ENCODE data around the gene GSK3A.
A peak's percentile ranks its signal among the peaks of the same experiment; 100 is the strongest.

The GSK3A gene

GRCh38 chr19:42254850-42255765 is 12.7 kb upstream of the GSK3A start, which contains the start of gene ERF:
Gene ERF, minus strand, starts transcription at chr19:42255128. Its CDS starts 129 bp downstream, at chr19:42254999.
- Histone ChIP-seq H3K4me1 (ENCODE audit: control insufficient read depth, insufficient read depth, low read length) (peaks cover 35% of the 10 kb centered on the region), H3K4me3 (ENCODE audit: low read length) (peak within 1 kb of the TSS; percentile 87), H3K9ac (ENCODE audit: low read length) (peak within 1 kb of the TSS; percentile 94), H3K27me3 (ENCODE audit: control insufficient read depth, insufficient read depth, low read length) (no peaks in the 10 kb centered on the region), H3K9me3 (ENCODE audit: control insufficient read depth, low read length) (no peaks in the 10 kb centered on the region), H3K36me3 (ENCODE audit: control insufficient read depth, insufficient read depth, low read length) (no peaks in the 10 kb centered on the region)

- Histone ChIP-seq H3K4me3 (ENCODE audit: low read length) (peak overlapping the region; percentile 87), H3K9ac (ENCODE audit: low read length) (peak overlapping the region; percentile 94), H3K9me3 (ENCODE audit: control insufficient read depth, low read length) (no peaks in the 10 kb centered on the region), H3K36me3 (ENCODE audit: control insufficient read depth, insufficient read depth, low read length) (no peaks in the 10 kb centered on the region), H3K27me3 (ENCODE audit: control insufficient read depth, insufficient read depth, low read length) (no peaks in the 10 kb centered on the region), H3K4me1 (ENCODE audit: control insufficient read depth, insufficient read depth, low read length) (peaks cover 36% of the 10 kb centered on the region)
Observed at GRCh38 chr19:42254089-42254849, 11.9 kb upstream of the GSK3A start.

- Histone ChIP-seq H3K27me3 (ENCODE audit: control insufficient read depth, insufficient read depth, low read length) (no peaks in the 10 kb centered on the region), H3K9ac (ENCODE audit: low read length) (peak overlapping the region; percentile 94), H3K4me3 (ENCODE audit: low read length) (peak overlapping the region; percentile 87), H3K4me1 (ENCODE audit: control insufficient read depth, insufficient read depth, low read length) (peaks cover 36% of the 10 kb centered on the region), H3K36me3 (ENCODE audit: control insufficient read depth, insufficient read depth, low read length) (no peaks in the 10 kb centered on the region), H3K9me3 (ENCODE audit: control insufficient read depth, low read length) (no peaks in the 10 kb centered on the region)
Observed at GRCh38 chr19:42253245-42254088, 11.1 kb upstream of the GSK3A start.

DNA sequence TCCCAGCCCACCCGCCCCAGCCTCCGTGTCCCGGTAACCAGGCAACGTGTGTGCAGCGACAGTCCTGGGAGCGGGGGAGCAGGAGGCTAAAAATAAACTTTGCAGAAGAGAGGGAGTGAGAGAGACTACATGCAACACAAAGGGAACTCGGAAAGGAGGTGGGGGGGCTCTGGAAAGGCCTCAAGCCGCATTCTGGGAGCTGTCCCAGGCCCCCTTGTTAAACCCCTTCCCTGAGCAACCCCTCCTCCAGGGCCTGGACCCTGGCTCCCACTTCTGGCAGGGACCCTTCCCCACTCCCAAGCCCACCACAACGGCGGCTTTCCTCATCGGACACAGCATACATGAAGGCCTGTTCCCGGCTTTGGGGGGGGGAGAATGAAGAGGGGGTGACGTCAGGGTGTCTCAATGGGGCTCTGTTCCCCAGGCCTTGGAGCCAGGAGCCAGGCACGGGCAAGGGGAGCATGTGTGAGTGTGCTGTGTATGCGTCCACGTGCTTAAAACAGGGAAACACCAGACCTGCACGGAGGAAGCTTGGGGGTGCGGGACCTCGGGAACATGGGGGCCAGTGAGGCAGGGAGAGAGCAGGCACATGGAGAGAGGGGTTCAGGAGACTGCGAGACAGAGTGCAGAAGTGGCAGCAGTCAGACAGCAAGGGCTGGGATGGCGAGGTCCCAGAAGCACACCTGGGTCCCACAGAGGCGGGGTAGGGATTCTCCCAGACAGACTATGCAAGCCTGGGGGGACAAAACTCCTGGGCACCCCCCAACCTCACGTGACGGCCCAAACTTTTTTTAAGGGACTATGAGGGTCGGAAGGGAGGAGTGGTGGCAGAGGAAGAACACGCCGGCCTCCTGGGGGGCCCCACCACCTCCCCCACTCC is 10.2 kb upstream of the GSK3A start:
- no peaks in the 10 kb centered on the region for H3K27me3 ChIP-seq (ENCODE audit: control insufficient read depth, insufficient read depth, low read length)
- peaks cover 36% of the 10 kb centered on the region for H3K4me1 ChIP-seq (ENCODE audit: control insufficient read depth, insufficient read depth, low read length)
- peak overlapping the region; percentile 80 for H3K9ac ChIP-seq (ENCODE audit: low read length)
- no peaks in the 10 kb centered on the region for H3K9me3 ChIP-seq (ENCODE audit: control insufficient read depth, low read length)
- H3K4me3 ChIP-seq (ENCODE audit: low read length) = peak overlapping the region; percentile 50
- H3K36me3 ChIP-seq (ENCODE audit: control insufficient read depth, insufficient read depth, low read length) = no peaks in the 10 kb centered on the region

GRCh38 chr19:42251572-42252358 is 9.4 kb upstream of the GSK3A start:
- Histone ChIP-seq H3K4me1 (ENCODE audit: control insufficient read depth, insufficient read depth, low read length) (peaks cover 36% of the 10 kb centered on the region), H3K9ac (ENCODE audit: low read length) (peak overlapping the region; percentile 53), H3K36me3 (ENCODE audit: control insufficient read depth, insufficient read depth, low read length) (no peaks in the 10 kb centered on the region), H3K9me3 (ENCODE audit: control insufficient read depth, low read length) (no peaks in the 10 kb centered on the region), H3K27me3 (ENCODE audit: control insufficient read depth, insufficient read depth, low read length) (no peaks in the 10 kb centered on the region), H3K4me3 (ENCODE audit: low read length) (no peak overlapping the region)

DNA sequence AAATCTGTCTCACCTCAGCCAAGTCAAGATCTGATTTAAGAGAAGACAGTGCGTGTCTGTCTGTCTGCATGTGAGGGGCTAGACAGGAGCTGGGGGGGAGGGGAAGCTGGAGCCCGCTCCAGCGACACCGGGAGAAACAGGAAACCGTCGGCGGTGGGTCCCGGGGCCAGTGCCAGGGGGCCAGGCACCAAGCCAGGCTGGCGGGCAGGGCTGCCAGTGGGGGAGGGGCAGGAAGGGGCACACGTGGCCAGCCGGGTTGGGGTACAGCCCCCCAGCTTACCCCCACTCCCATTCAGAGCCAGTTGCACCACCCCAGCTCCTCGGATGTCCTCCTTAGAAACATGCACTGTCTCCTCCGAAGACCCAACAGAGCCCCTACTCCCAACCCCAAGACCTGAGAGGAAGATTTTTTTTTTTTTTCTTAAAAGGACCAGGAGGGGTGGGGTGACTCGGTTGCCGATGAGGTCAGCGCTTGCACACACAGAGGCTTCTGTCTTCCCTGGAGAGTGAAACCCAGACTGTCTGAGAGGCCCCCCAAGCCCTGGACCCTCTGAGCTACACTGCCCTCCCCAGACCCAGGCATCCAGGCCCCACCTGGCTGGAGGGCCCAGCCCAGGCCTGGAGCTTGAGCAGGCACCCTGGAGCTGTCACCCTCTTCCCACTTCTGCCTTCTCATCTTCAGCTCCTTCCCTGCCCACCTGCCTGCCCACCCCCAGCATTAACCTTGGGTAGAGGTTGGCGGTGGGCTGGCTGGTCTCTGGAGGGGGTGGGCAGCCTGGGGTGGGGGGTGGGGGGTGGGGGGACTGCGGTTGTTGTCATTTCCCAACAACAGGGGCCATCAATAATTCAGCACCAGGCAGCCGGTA is 8.5 kb upstream of the GSK3A start:
- Histone ChIP-seq H3K4me3 (ENCODE audit: low read length) (no peak overlapping the region), H3K9me3 (ENCODE audit: control insufficient read depth, low read length) (no peaks in the 10 kb centered on the region), H3K36me3 (ENCODE audit: control insufficient read depth, insufficient read depth, low read length) (no peaks in the 10 kb centered on the region), H3K27me3 (ENCODE audit: control insufficient read depth, insufficient read depth, low read length) (no peaks in the 10 kb centered on the region), H3K4me1 (ENCODE audit: control insufficient read depth, insufficient read depth, low read length) (peaks cover 36% of the 10 kb centered on the region), H3K9ac (ENCODE audit: low read length) (peak overlapping the region; percentile 53)

DNA sequence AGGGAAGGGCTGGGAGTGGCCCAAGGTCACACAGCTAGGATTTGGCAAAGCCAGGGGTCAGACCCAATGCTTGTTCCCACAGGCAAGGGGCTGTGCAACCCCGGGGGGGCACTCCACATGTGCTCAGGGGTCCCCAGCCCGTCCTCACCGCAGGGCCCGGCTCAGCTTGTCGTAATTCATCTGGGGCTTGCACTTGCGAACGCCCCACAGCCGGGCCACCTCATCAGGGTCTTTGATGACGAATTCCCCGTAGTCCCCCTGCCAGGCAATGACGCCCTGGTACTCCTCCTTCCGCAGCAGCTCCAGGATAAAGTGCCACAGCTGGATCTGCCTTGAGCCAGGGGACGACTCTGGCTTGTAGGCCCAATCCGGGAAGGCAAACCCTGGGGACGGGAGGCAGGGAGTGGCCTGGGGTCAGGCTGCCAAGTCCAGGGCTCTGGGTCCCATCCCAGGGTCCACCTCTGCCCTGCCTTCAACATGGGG is 7.8 kb upstream of the GSK3A start:
- Histone ChIP-seq H3K36me3 (ENCODE audit: control insufficient read depth, insufficient read depth, low read length) (no peaks in the 10 kb centered on the region), H3K27me3 (ENCODE audit: control insufficient read depth, insufficient read depth, low read length) (no peaks in the 10 kb centered on the region), H3K4me3 (ENCODE audit: low read length) (no peak overlapping the region), H3K4me1 (ENCODE audit: control insufficient read depth, insufficient read depth, low read length) (peaks cover 31% of the 10 kb centered on the region), H3K9ac (ENCODE audit: low read length) (peak overlapping the region; percentile 48), H3K9me3 (ENCODE audit: control insufficient read depth, low read length) (no peaks in the 10 kb centered on the region)

- Histone ChIP-seq H3K36me3 (ENCODE audit: control insufficient read depth, insufficient read depth, low read length) (no peaks in the 10 kb centered on the region), H3K27me3 (ENCODE audit: control insufficient read depth, insufficient read depth, low read length) (no peaks in the 10 kb centered on the region), H3K9me3 (ENCODE audit: control insufficient read depth, low read length) (no peaks in the 10 kb centered on the region), H3K9ac (ENCODE audit: low read length) (no peak overlapping the region), H3K4me3 (ENCODE audit: low read length) (no peak overlapping the region), H3K4me1 (ENCODE audit: control insufficient read depth, insufficient read depth, low read length) (peaks cover 35% of the 10 kb centered on the region)
Observed at GRCh38 chr19:42249769-42250168, 7.4 kb upstream of the GSK3A start.

- H3K4me1 ChIP-seq (ENCODE audit: control insufficient read depth, insufficient read depth, low read length) = peaks cover 35% of the 10 kb centered on the region
- H3K9ac ChIP-seq (ENCODE audit: low read length) = no peak overlapping the region
- no peaks in the 10 kb centered on the region for H3K27me3 ChIP-seq (ENCODE audit: control insufficient read depth, insufficient read depth, low read length)
- H3K36me3 ChIP-seq (ENCODE audit: control insufficient read depth, insufficient read depth, low read length) = no peaks in the 10 kb centered on the region
- H3K4me3 ChIP-seq (ENCODE audit: low read length) = no peak overlapping the region
- H3K9me3 ChIP-seq (ENCODE audit: control insufficient read depth, low read length) = no peaks in the 10 kb centered on the region
Observed at GRCh38 chr19:42249149-42249750, 6.8 kb upstream of the GSK3A start.
